BJ (cell line): ENCODE results near the gene DDAH2. TPM values are rescaled to one million over a fixed set of nuclear protein-coding genes. Genes with fewer than 3 reads are reported as not detected.

Experiments
- CTCF ChIA-PET: fragments of 350-600 bp; formaldehyde crosslinking; extraction: SDS; loops from one replicate; lab custom pipeline; 2021; ENCODE audit warnings: antibody characterized with exemption, inconsistent platforms; lab: Yijun Ruan, JAX
- POLR2A ChIA-PET: fragments of 300-600 bp; sonication (Branson Sonifier 250); formaldehyde crosslinking; extraction: SDS; loops from one replicate; lab custom pipeline; 2021; ENCODE audit warnings: antibody characterized with exemption; lab: Charles Lee
- DNase-seq: peaks from one replicate; pipeline ENCODE4 v3.0.0-alpha.2; 2011; ENCODE audit warnings: low read depth
- H3K27me3 ChIP-seq: 2 replicates; pipeline ENCODE4 v1.6.0; 2011; ENCODE audit warnings: low read length; ENCODE audit not compliant: control insufficient read depth, insufficient read depth
- H3K36me3 ChIP-seq: 2 replicates; pipeline ENCODE4 v1.5.1; 2011; ENCODE audit warnings: low read length; ENCODE audit not compliant: control insufficient read depth, insufficient read depth
- H3K4me3 ChIP-seq: 2 replicates; pipeline ENCODE4 v1.5.1; 2011; ENCODE audit warnings: low read depth, mild to moderate bottlenecking, control low read depth, low read length
- CTCF ChIP-seq: IDR thresholded peaks from 2 replicates; pipeline ENCODE4 v1.5.1; 2011; ENCODE audit warnings: low read depth, mild to moderate bottlenecking, control low read depth, inconsistent platforms, low read length, moderate library complexity; ENCODE audit not compliant: insufficient read depth
- polyA plus RNA-seq: library from polyadenylated mRNA; depleted of rRNA; stranded (reverse); fragments of >200 nt; gene quantifications from 2 replicates; pipeline ENCODE4 v1.2.3, GENCODE V29; 2011

Gene DDAH2
- polyA plus RNA-seq, 1 experiment, result 69.5 TPM

GRCh38 chr6:31765559-31765909 lies 36.4 kb upstream of the DDAH2 start:
- H3K4me3 ChIP-seq, result no peak overlapping the region

GRCh38 chr6:31764198-31764597 lies 35.1 kb upstream of the DDAH2 start:
- ChIA-PET POLR2A (interaction anchor here (0.8 kb wide), 1 partner anchor 34 kb away, joined by 3 read pairs; no protein-coding TSS in a partner anchor), CTCF (interaction anchor here (1.0 kb wide), 1 partner anchor 62 kb away, joined by 3 read pairs; no protein-coding TSS in a partner anchor)
- Histone ChIP-seq H3K4me3 (no peak overlapping the region), H3K36me3 (no peaks in the 10 kb centered on the region; the same call in 1 of the 2 replicates), H3K27me3 (no peaks in the 10 kb centered on the region)
- DNase-seq, result no peak
- TF ChIP-seq CTCF, result no peak

More at GRCh38 chr6:31765559-31765909, 36.4 kb upstream of the DDAH2 start:
- TF ChIP-seq CTCF, result no peak
- no peaks in the 10 kb centered on the region for H3K27me3 ChIP-seq
- no peaks in the 10 kb centered on the region for H3K36me3 ChIP-seq
- DNase-seq, result no peak
- ChIA-PET CTCF (interaction anchor here (1.0 to 1.6 kb wide), 4 partner anchors 18 to 65 kb away, joined by 3 to 4 read pairs (median 4); partner anchors contain the start of gene CLIC1), POLR2A (no interaction called here)

- TF ChIP-seq CTCF, result no peak
Measured at GRCh38 chr6:31763619-31763940, 34.5 kb upstream of the DDAH2 start.

GRCh38 chr6:31762878-31763618 lies 33.9 kb upstream of the DDAH2 start:
- Histone ChIP-seq H3K36me3 (no peaks in the 10 kb centered on the region; the same call in 1 of the 2 replicates), H3K27me3 (no peaks in the 10 kb centered on the region), H3K4me3 (no peak overlapping the region)
- ChIA-PET CTCF (interaction anchor here (1.0 kb wide), 1 partner anchor 64 kb away, joined by 3 read pairs; no protein-coding TSS in a partner anchor), POLR2A (interaction anchor here (0.8 kb wide), 1 partner anchor 33 kb away, joined by 3 read pairs; no protein-coding TSS in a partner anchor)
- TF ChIP-seq CTCF, result no peak
- DNase-seq, result no peak

More at GRCh38 chr6:31763619-31763940, 34.5 kb upstream of the DDAH2 start:
- Histone ChIP-seq H3K36me3 (no peaks in the 10 kb centered on the region; the same call in 1 of the 2 replicates), H3K27me3 (no peaks in the 10 kb centered on the region), H3K4me3 (no peak overlapping the region)
- DNase-seq, result peak; percentile 39
- CTCF ChIA-PET, result interaction anchor here (1.0 kb wide), 1 partner anchor 63 kb away, joined by 3 read pairs; no protein-coding TSS in a partner anchor
- POLR2A ChIA-PET, result interaction anchor here (0.8 kb wide), 1 partner anchor 33 kb away, joined by 3 read pairs; no protein-coding TSS in a partner anchor

GRCh38 chr6:31762356-31762755 lies 33.3 kb upstream of the DDAH2 start, which contains the start of gene SAPCD1:
Gene SAPCD1 (plus strand): TSS chr6:31762656. CDS start chr6:31763055, 399 bp downstream.
- Histone ChIP-seq H3K4me3 (no peak within 1 kb of the TSS), H3K27me3 (no peaks in the 10 kb centered on the region), H3K36me3 (no peaks in the 10 kb centered on the region; the same call in 1 of the 2 replicates)
- ChIA-PET CTCF (no interaction called here), POLR2A (no interaction called here)
- no peak for TF ChIP-seq CTCF
- DNase-seq, result no peak
